WTC11 (cell line): ENCODE measurements around the gene SLC7A6. TPM values are rescaled to one million over a fixed set of nuclear protein-coding genes. Genes with fewer than 3 reads are reported as not detected.

Source experiments
- AR ChIP-seq: fragments of 250-450 bp; sonication (Bioruptor Pico); IDR thresholded peaks from 2 replicates; pipeline ENCODE4 v1.9.0; 2021; ENCODE audit warnings: mild to moderate bottlenecking
- ATF2 ChIP-seq: sonication (generic); formaldehyde crosslinking; IDR thresholded peaks from 2 replicates; pipeline ENCODE4 v1.8.1; 2022; ENCODE audit warnings: low read depth, missing genetic modification reagents, borderline replicate concordance
- ATF6 ChIP-seq: sonication (generic); formaldehyde crosslinking; IDR thresholded peaks from 2 replicates; pipeline ENCODE4 v1.8.1; 2023; ENCODE audit warnings: mild to moderate bottlenecking, missing genetic modification reagents
- CBFB ChIP-seq: sonication (generic); formaldehyde crosslinking; IDR thresholded peaks from 2 replicates; pipeline ENCODE4 v1.8.1; 2022; ENCODE audit warnings: mild to moderate bottlenecking, low read depth, missing genetic modification reagents
- CTCF ChIP-seq: fragments of 200-600 bp; IDR thresholded peaks from 2 replicates; pipeline ENCODE4 v1.8.0; 2022; ENCODE audit warnings: antibody characterized with exemption
- ELF4 ChIP-seq: sonication (generic); formaldehyde crosslinking; IDR thresholded peaks from 2 replicates; pipeline ENCODE4 v1.8.1; 2022; ENCODE audit warnings: low read depth, mild to moderate bottlenecking, moderate library complexity, missing genetic modification reagents
- GRHL2 ChIP-seq: fragments of 250-450 bp; sonication (Bioruptor Pico); IDR thresholded peaks from 2 replicates; pipeline ENCODE4 v1.8.0; 2022; ENCODE audit warnings: mild to moderate bottlenecking, moderate library complexity; ENCODE audit not compliant: insufficient replicate concordance, severe bottlenecking
- MYBL2 ChIP-seq: sonication (generic); formaldehyde crosslinking; IDR thresholded peaks from 2 replicates; pipeline ENCODE4 v1.8.1; 2023; ENCODE audit warnings: mild to moderate bottlenecking, moderate library complexity, missing genetic modification reagents
- NR2C2 ChIP-seq: sonication (generic); formaldehyde crosslinking; IDR thresholded peaks from 2 replicates; pipeline ENCODE4 v1.8.0; 2022; ENCODE audit warnings: mild to moderate bottlenecking, missing genetic modification reagents
- RELA ChIP-seq: sonication (generic); formaldehyde crosslinking; IDR thresholded peaks from 2 replicates; pipeline ENCODE4 v1.8.1; 2022; ENCODE audit warnings: missing genetic modification reagents, mild to moderate bottlenecking, borderline replicate concordance
- TP53 ChIP-seq: sonication (generic); formaldehyde crosslinking; IDR thresholded peaks from 2 replicates; pipeline ENCODE4 v1.8.1; 2023; ENCODE audit warnings: mild to moderate bottlenecking, missing genetic modification reagents
- ZMAT4 ChIP-seq: fragments of 250-450 bp; sonication (Bioruptor Pico); IDR thresholded peaks from 2 replicates; pipeline ENCODE4 v1.9.0; 2021; ENCODE audit warnings: mild to moderate bottlenecking
- ZNF219 ChIP-seq: sonication (generic); formaldehyde crosslinking; IDR thresholded peaks from 2 replicates; pipeline ENCODE4 v1.8.0; 2023; ENCODE audit warnings: missing genetic modification reagents, mild to moderate bottlenecking, borderline replicate concordance
- ZNF317 ChIP-seq: sonication (generic); formaldehyde crosslinking; IDR thresholded peaks from 2 replicates; pipeline ENCODE4 v1.8.1; 2023; ENCODE audit warnings: low read depth, mild to moderate bottlenecking, moderate library complexity, missing genetic modification reagents, borderline replicate concordance
- ZNF425 ChIP-seq: fragments of 250-450 bp; sonication (Bioruptor Pico); conservative IDR thresholded peaks from 2 replicates; pipeline ENCODE4 v1.9.0; 2021; ENCODE audit warnings: mild to moderate bottlenecking
- total RNA-seq: library from RNA; stranded (reverse); gene quantifications from 3 replicates; pipeline ENCODE4 v1.2.3, GENCODE V29; 2021

The SLC7A6 gene
- total RNA-seq, 1 experiment from 2014 or later = 27.4 TPM

GRCh38 chr16:68310774-68311511, 46.6 kb downstream of the SLC7A6 start, which contains the start of the genes PRMT7 and SLC7A6OS (continued):
- TF ChIP-seq CTCF (no peak), ZNF425 (CRISPR knock-in tag) (no peak), CBFB (0 out of 2 replicates have a peak, but pooled peaks have one; percentile 34), ZNF317 (0 out of 2 replicates have a peak, but pooled peaks have one; percentile 33), ZNF219 (CRISPR knock-in tag) (0 out of 2 replicates have a peak, but pooled peaks have one; percentile 31), TP53 (CRISPR knock-in tag) (peak; percentile 86; the same call in 1 of the 2 replicates), GRHL2 (CRISPR knock-in tag) (no peak), ELF4 (CRISPR knock-in tag) (peak; percentile 63; the same call in 1 of the 2 replicates), NR2C2 (CRISPR knock-in tag) (no peak; the same call in 1 of the 2 replicates), RELA (CRISPR knock-in tag) (no peak; the same call in 1 of the 2 replicates), ATF2 (CRISPR knock-in tag) (peak; percentile 83; the same call in 1 of the 2 replicates), ATF6 (CRISPR knock-in tag) (no peak), AR (CRISPR knock-in tag) (no peak), MYBL2 (CRISPR knock-in tag) (peak; percentile 90), ZMAT4 (CRISPR knock-in tag) (no peak)
